Stimulated activated CD4-positive, alpha-beta T cell treated with anti-CD3 and anti-CD28 coated beads, Interleukin-4, amount 100 ng/mL, for 48 hours (primary cell): Measurements from ENCODE around the gene RNU1-1.
"Not testable (repeated sequence)": the region's sequence is repeated elsewhere in the genome, so short reads cannot be mapped to it uniquely, and the experiment has no call there.

Experiments used
- DNase-seq, 2 donors: peaks; one replicate each; pipeline ENCODE4 v3.0.0-alpha.2; 2020; ENCODE audit warnings: low read depth in 2 of 2

The RNU1-1 gene

DNA sequence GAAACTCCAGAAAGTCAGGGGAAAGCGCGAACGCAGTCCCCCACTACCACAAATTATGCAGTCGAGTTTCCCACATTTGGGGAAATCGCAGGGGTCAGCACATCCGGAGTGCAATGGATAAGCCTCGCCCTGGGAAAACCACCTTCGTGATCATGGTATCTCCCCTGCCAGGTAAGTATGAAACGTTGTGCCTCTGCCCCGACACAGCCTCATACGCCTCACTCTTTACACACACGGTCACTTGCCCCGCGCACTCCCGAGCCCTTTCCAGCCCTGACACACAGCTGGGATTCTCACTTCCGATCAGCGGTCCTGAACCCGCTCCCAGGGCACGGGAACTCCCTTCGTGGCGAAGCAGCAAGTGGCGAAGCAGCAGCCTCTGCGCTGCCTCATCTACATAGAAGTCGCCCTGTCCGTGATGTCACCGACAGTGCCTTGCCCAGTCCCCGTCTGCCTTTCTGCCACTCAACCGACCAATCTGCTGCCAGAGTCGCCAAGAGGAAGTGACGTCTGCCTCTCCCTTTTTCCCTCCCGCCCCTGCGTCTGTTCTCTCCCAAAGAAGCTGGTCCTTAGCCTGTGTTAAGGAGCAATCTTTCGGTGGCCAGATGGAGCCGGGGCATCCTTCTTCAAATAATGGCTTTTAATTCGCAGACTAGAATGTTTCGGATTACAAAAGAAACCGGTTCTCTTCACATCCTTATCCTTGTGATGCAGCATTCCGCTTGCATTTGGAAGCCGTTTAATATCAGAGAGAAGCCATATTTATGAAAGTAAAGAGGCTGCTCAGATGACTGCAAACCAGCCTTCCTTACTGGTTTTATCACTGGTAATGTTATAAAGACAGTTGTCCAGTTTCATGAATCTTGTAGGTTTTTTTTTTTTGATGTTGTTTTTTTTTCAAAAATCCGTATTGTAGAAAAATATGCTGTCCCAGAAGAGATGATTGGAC, at the start of gene RNU1-1:
TSS of gene RNU1-1 (minus strand) at position 179 of the 949 bp plus-strand sequence.
- DNase-seq: peak; percentile 41 to 56

DNA sequence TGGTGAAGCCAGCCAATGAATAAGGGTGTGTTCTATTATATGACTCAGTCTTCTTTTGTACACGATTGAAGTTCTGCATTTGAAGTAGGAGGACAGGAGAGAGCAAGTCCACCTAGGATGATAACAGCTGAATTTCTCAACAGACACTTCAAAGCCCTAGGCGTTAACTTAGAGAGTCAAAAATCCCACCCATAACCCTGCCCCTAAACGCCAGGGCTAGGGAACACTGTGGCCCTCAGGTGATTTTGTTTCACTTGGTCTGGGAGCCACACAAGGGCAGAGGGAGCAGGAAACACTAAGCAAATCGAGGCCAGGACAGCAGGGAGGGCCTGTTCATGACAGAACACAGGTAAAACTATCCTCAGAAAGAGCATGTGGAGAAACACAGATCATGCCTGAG, 47.0 kb upstream of the RNU1-1 start:
- DNase-seq: not testable (repeated sequence)

DNA sequence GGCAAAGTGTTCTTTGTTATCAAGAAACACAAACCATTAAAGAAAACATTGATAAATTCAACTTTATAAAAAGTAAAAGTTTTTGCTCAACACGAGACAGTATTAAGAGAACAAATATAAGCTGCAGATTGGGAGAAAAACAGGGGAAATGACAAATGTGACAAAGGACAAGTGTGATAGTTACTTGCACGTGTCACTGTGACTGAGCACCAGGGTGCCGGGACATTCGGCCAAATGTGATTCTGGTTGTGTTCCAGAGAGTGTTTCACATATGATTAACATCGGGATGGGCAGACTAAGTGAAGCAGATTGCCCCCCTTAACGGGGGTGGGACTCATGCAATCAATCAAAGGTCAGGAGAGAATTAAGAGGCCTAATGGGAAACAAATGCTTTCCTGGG, 46.4 kb upstream of the RNU1-1 start:
- DNase-seq: not testable (repeated sequence)

DNA sequence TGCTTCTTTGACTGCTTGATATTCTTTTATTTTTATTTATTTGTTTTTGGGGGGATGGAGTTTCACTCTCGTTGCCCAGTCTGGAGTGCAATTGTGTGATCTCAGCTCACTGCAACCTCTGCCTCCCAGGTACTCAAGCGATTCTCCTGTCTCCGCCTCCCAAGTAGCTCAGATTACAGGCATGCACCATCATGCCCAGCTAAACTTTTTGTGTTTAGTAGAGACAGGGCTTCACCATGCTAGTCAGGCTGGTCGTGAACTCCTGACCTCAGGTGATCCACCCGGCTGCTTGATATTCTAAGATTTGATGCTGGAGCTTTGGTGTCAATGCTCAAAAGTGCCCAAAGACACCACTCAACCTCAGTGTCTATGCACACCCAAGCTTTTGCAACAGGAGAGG, 45.6 kb upstream of the RNU1-1 start:
- DNase-seq: not testable (repeated sequence)

DNA sequence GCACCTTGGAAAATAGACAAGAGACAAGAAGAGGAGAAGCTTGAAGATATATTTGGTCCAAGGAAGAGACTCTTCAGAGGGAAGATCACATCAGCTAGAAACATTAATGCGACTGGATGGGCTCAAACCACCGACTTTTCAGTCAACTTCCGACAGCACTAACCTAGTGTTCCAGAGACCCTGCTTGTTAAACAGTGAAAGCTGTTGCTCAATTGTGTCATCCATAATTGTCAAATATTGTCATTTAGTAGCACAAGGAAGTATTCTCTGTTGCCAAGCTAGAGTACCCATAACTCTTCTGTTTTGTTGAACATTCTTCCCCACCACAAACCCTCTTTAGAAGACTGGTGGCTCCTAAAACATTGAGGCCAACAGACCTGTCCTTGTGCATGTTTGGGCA, 42.9 kb upstream of the RNU1-1 start:
- not testable (repeated sequence) for DNase-seq

DNA sequence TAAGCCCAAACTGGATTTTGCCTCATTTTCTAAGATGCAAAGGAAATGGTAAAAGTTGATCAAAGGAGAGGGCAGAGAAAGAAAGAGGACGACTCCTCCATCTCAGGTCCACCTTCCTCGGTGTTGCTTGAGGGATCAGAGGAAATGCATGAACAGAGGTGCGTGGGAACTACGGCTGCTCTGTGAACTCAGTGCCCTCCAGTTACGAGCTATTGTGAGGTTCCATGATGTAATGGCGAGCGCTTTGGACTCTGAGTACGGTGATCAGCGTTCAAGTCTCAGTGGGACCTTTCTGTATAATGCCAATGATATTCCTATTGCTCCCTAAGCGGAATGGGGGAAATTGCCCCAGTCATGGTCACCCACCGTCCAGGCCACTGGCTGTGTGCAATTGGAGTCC, 39.2 kb upstream of the RNU1-1 start:
- not testable (repeated sequence) for DNase-seq

DNA sequence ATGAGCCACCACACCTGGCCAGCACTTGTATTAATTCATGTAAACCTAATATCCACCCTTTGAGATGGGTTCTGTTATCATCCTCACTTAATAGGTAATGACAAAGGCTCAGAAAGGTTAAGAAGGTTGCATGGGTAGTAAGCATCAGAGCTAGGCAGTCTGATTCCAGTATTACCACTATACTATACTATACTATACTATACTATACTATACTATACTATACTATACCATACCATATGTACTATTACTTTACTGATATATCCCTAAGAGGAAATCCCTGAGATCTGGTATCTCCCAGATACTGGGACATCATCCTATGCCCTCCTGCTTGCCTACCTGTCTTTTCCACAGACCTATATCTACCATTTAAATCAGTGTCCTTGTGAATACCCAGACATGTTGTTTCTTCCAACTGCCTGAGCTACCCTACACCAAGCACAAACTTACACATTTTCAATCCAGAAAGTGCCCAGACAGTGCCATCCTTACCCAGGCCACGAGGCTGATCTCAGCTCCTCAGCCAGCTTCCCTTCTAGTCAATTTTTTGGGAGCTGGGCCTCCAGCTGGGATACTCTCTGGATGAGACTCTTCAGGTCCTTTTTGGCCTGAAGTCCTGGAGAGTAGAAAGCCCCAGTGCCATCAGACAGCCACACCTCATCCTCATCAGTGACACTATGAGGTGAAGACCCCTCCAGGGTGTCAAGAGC, 36.3 kb upstream of the RNU1-1 start:
- DNase-seq: not testable (repeated sequence)

DNA sequence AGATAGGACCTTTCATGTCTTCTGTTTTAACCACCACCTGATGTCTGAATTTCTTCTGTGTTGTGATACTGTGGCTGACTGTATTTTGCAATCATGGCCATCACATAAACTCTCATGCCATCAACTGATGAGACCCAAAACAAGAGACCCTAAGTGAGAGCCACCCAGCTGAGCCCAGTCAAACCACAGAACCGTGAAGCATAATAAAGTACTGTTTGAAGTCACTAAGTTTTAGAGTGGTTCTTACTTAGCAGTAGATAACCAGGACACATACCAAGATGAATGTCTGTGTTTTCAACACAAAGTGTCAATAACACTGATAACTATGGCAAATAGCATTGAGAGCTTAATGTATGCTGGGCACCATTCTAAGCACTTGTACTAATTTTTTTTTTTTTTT, 35.5 kb upstream of the RNU1-1 start:
- not testable (repeated sequence) for DNase-seq

DNA sequence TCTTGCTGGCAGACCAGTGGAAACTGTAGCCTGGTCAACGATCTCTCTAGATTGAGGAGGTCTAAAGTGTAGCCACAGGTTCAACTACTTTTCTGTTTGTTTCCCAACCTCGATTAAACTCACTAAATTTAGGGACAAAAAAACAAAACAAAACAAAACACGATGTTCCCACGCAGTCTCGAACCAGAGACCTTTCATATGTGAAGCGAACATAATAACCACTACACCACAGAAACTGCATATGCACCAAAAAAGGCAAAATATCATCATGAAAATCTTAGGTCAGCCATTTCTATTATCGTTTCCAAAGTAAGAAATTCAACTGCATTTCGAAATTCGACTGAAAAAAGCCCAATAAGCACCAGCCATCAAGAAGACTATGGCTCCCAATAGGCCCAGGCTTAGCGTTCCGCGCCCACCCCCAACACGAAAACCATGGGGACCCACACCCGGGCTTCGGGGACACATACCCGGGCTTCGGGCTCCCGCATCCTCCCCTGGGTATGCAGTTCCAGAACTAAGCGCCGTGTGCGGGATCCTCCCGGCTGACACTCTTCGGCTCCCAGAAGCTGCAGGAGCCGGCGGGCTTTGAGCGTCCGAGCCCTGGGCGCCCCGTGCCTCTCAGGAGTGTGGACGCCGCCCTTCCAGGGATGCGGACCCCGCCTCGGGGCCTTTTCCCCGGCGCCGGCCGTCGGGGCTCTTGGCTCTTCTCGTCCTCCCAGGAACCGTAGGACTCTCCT, 33.6 kb upstream of the RNU1-1 start:
- not testable (repeated sequence) for DNase-seq

DNA sequence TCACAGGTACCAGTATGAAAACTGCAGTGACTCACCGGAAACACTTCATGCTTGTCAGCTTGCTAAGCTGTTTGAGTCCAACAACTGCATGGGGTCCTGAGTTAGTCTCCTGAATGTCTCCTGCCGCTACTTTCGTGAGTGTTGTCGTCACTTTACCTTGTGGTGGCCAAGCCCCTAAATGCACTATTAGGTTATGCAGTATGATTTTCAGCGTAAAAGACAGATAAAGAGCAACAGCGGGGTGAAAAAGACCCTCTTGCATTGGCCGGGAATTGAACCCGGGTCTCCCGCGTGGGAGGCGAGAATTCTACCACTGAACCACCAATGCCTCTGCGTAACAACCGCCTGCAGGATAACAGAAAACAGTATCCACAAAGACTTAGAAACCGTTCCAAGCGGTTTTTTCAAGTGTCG, 31.6 kb upstream of the RNU1-1 start:
- peak in 1 of 2 donors; percentile 21 for DNase-seq

DNA sequence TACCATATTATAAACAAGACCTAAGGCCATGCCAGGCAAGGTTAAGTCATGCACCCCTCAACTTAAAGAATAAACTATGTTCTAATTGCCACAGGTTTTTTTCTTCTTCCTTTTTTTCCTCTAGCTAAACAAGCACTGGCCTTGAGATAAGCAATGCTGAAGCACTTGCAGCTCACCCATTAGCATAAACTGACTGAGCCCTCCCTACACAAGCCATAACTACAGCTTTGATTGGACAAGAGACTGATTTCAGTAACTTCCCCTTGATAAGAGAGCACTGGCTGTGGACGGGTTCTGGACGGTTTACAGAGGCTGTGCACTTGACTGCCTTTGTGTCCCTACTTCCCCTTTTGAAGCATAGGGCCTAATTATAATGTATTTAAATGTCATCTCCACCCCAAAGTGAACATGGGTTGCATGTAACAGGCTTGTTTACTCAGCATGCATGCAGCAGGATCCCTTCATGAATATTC, 26.4 kb upstream of the RNU1-1 start:
- not testable (repeated sequence) for DNase-seq

DNA sequence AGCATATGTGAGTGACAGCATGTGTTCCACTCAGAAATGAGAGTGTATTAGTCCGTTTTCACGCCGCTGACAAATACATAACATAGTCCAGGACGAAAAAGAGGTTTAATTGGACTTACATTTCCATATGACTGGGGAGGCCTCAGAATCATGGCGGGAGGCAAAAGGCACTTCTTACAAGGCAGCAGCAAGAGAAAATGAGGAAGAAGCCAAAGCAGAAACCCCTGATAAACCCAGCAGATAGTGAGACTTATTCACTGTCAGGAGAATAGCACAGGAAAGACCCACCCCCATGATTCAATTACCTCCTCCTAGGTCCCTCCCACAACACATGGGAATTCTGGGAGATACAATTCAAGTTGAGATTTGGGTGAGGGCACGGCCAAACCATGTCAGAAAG, 23.4 kb upstream of the RNU1-1 start:
- not testable (repeated sequence) for DNase-seq

DNA sequence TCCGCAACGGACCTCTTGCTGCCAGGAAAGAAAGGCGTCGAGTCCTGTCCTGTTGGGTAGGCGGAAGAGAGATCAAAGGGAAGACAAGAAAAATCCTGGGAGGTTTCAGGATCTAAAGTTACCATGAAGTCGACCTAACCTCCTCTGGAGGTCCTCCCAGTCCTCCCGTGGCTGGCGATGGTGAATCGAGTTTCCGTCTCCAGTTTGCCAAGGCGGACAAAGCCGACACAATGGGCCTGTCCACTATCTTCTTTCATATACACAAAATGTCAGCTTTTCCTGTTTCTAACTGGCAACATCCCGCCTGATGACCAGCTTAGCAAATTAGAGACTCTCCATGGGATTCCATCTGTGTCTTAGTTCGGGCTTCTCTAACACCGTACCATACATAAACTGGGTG, 22.7 kb upstream of the RNU1-1 start:
- DNase-seq: not testable (repeated sequence)

DNA sequence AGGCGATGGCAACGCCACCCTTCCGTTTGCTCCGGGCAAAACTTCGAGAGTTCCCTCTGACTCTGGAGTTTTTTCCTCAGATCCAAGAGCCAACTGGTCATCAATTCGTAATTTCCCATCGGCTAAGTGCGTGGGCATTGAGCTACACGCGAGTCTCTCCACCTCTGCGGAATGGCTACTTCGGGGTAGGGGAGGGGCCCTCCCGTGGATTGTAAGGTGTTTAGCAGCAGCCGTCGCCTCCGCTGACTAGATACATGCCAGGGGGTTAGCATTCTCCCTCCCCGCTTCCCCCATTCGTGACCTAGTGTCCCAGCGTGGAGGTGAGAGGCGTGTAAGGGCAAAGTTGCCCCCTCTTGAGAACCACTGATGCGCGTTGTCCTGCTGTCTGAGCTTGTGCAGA, 21.8 kb upstream of the RNU1-1 start:
- DNase-seq: not testable (repeated sequence)

DNA sequence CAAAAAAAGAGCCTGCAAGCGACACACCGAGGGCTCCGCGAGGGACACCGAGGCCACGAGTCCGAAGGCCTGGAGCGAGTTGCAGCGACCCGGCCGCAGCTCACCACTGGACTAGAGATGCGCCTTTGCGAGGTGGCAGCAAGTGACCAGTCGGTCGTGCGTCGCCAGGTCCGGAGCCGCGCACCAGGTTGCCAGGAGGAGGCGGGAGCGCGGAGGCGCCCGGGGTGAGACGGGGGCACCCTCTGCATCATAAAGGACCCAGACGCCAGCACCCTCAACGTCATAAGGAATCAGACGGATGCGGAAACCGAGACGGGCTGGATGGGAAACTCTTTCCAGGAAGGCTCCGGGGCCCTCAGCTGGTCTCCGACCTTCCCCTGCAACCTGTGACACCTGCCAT, 21.4 kb upstream of the RNU1-1 start:
- not testable (repeated sequence) for DNase-seq

DNA sequence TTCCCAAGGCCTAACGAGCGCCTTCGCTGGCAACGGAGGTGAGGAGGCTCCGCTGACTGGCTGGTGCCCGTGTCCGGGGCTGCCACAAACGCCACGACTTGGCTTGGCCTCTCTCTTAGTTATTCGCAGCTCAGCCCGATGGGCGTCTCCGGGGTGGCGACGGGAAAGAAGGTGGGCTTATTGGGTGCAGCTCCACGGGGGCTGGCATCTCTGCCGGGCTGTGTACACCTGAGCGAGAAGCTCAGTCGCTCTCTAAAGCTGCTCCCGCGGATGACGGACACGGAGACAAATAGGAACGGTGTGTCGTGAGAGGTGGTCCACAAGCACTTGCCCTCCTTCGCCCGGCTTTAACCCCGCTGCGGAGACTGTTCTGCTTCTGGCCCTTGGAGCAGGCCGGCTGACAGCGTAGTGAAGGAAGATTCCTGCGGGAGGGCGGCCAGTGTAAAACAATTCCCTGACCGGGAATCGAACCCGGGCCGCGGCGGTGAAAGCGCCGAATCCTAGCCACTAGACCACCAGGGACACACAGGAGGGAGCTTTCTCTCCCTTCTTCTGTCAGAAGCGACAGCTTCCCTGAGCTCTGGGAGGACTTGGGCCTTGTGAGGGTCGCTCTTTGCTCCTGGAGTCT, 20.9 kb upstream of the RNU1-1 start:
- peak; percentile 38 to 51 for DNase-seq

DNA sequence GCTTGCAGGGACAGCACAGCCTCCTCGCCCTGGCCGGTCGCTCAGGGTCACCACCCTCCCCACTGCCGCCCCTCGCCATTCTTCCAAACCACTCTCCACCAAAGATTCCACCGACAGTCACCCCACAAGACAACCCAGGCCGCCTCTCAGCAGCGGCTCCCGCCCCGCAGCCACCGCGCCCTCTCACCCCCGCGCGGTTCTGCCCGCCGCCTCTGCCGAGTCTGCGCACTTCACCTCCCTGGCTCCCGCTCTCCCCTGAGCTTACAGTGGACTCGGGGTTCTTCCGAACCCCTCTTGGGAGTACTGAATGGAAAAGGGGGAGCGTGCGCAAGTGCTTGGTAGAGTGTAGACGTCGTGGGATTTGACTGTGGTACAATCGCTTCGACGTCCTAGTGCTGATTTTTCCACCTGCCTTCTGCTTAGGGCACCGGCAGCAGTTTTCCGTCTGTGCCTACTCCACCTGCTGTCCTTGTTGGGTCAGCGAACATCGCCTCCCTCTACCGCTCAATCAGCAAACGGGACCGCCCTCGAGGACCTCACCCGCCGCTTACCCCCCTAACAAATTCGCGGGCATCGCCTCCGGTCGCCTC, 20.2 kb upstream of the RNU1-1 start:
- not testable (repeated sequence) for DNase-seq

DNA sequence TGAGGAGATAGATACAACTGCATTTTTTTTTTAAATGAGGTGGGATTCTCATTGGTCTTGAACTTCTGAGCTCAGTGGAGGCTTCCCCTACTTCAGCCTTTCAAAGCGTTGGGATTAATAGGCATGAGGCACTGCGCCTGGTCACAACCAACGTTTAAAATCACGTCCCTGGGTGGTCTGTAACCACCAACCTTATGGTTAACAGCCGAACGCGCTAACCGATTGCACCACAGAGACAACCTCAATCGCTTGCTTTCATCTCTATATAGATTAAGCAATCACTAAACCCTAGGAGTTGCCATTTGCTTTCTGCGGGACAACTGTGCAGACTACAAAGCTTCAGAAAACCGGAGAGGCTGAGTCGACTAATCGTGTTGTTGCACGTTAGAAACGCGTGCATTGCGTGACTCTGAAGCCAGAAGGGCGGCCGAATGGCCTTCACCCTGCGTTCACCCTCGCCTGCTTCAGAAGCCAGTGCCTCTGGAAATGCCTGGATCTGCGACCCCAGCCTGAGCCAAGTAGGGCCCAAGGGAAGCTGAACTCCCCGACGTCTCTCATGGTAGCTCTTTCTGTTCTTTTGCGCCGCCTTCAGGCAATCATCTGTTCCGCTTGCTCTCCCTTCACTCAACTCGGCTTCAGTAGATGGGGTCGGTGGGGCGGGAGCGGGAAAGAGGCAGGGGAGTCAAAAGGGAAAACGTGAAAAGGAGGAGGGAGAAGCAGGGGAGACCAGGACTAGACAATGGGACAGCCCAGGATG, 18.3 kb upstream of the RNU1-1 start:
- DNase-seq: not testable (repeated sequence)

DNA sequence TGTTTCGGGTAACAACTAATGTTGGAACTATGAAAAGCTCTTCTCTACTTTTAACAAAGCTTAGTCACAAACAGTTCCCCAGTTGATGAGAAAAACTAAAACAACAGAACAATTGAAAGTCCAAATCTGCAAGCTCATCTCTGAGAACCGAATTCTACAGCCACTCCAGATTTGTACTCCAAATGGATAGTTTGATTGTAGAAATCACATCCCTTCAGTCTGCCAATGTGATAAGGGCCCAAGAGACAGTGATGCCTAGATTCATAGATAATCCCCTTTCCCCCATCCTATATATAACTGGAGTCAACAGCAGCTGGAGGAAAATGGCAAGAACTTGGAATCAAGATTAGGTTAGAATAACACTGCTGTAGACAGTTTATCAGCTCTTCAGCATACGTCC, 14.3 kb upstream of the RNU1-1 start:
- not testable (repeated sequence) for DNase-seq

DNA sequence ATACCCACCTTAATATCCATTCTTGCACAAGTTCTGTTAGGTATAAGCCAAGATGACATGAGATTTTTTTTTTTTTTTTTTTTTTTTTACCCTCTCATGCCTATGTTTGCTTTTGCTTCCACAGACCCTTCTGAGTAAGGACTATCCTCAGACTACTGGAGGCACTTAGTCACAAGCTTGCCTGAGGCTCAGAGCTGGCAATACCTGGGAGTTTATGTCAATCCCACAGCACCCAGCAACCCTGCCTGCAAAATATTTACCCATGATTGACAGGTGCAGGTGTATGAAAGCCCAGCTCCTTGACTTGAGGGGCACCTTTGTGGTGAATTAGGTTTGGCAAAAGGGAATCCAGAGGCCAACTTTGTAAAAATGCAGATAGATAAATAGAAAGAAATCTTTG, 11.7 kb upstream of the RNU1-1 start:
- DNase-seq: not testable (repeated sequence)
